GM13976 (cell line): ENCODE results near the gene ARHGEF26.

ENCODE experiments used
- DNase-seq: peaks from one replicate; pipeline ENCODE4 v3.0.0; 2012; ENCODE audit warnings: low spot score
- in situ Hi-C: fragments of 300-500 bp; cut with MboI; formaldehyde crosslinking; loops from one replicate; pipeline ENCODE4 v1.12.0; 2022; ENCODE audit warnings: low sequenced_read_pairs, mixed read lengths, inconsistent platforms; ENCODE audit not compliant: unreplicated experiment
- TF ChIP-seq, protein P1 (sequence below): IDR thresholded peaks from 2 replicates; pipeline ENCODE4 v1.5.1; 2012; ENCODE audit warnings: borderline replicate concordance, mild to moderate bottlenecking; ENCODE audit not compliant: insufficient read depth; ENCODE audit errors: extremely low read depth, missing control alignments, control extremely low read depth

The ARHGEF26 gene

GRCh38 chr3:154101250-154101649 is 19.9 kb upstream of the ARHGEF26 start:
- no peak for DNase-seq
- TF ChIP-seq, protein P1, sequence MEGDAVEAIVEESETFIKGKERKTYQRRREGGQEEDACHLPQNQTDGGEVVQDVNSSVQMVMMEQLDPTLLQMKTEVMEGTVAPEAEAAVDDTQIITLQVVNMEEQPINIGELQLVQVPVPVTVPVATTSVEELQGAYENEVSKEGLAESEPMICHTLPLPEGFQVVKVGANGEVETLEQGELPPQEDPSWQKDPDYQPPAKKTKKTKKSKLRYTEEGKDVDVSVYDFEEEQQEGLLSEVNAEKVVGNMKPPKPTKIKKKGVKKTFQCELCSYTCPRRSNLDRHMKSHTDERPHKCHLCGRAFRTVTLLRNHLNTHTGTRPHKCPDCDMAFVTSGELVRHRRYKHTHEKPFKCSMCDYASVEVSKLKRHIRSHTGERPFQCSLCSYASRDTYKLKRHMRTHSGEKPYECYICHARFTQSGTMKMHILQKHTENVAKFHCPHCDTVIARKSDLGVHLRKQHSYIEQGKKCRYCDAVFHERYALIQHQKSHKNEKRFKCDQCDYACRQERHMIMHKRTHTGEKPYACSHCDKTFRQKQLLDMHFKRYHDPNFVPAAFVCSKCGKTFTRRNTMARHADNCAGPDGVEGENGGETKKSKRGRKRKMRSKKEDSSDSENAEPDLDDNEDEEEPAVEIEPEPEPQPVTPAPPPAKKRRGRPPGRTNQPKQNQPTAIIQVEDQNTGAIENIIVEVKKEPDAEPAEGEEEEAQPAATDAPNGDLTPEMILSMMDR = no peak
- in situ Hi-C loops = no loop called here

DNA sequence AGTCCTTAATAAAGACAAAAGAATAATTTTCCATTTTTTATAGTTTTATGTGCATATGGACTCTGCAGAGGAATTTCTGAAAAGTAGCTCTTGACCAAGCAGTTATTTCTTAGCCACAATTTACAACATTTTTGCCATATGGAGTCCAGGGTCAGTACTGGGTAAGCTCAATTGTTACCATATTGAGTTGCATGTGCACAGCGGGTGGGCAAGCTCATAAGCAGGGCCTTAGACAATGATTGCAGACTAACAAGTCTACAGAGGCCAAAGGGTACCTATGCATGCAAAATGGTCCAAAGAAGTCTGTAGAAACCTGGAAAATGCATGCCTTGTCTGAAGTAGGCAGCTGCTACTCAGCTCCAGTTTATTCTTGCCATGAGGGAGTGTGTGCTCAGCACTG is 19.0 kb upstream of the ARHGEF26 start:
- DNase-seq = no peak
- in situ Hi-C loops = no loop called here

DNA sequence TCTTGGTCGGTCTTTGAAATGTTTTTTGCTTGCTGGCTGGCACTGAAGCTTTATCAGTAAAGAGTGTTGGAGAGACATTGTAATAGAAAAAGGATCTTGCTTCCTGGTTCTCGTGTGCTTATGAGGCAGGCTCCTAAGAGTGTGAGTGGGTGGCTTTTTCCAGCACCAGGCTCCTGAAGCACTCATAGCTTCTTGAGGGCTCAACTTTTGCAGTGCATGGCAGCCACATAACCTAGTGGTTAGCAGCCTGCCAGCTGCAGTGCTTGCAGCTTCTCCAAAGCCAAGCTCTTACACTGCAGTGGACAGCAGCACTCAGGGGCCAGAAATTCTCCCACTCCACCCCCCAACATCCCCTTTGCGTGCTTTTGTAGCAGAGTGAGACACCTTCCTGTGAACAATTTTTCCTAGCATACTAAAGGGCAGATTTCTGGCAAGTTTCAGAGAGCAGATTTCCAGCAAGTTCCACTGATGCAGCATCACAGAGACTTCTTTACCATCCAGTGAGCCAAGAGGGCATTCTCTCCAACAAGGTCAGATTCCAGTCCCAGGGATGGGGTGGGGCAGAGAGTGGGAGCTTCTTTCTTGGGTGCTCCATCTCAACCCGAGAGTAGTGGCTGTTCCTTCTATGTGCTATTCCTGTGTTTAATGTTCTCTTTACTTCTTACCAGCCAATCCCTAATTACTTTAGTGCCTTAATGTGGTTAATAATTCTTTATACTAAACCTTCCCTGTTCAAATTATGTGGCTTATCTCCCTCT is 15.8 kb upstream of the ARHGEF26 start:
- no peak for DNase-seq

More for the DNA sequence above, 19.0 kb upstream of the ARHGEF26 start:
- TF ChIP-seq, protein P1 = no peak

DNA sequence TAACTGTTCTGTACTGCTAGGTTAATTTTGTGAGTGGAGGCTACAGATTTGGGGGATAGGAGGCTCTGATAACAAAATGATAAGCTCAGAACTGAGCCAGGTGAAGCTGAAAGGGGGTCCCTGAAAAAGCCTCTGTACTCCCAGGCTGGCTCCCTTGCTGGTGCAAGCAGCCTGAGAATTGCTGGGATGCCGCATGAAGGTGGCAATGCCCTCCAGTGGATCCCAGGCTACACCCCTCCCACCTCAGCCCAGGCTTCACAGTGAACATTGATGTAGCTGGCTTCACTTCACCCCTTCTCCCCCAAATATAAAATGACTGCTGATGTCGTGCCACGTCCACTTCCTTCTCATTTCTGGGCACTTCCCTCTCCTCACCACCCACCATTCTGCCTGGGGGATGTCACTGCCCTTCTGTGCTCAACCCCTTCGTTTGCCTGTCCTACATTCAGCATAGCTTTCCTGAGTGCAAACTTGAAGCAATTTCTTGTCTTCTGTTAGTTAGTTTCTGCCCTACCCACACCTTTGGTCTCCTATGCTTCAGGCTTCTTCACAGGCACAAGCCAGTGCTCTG is 9.7 kb upstream of the ARHGEF26 start:
- no peak for DNase-seq
- in situ Hi-C loops = no loop called here
- TF ChIP-seq, protein P1 = no peak

More for the DNA sequence above, 15.8 kb upstream of the ARHGEF26 start:
- TF ChIP-seq, protein P1 = no peak
- in situ Hi-C loops = no loop called here

GRCh38 chr3:154112146-154112852 is 8.9 kb upstream of the ARHGEF26 start:
- in situ Hi-C loops = no loop called here
- no peak for DNase-seq
- TF ChIP-seq, protein P1 = no peak

DNA sequence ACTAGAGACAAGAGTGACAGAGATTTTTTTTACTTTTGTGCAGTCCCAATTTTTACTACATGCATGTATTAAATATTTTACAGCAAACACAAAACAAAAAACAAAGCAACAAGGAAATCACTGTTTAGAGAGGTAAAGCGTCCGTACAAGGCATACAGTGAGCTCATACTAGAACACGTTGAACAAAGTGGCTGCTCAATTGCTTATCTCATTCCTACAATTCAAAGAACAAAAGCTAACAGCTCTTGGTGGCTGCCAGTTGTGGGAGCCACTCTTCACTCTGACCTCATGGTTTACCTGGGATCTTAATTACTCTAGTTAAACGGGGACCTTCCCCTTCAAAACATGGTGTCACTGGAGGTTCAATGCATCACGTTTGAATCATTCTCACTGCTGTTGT is 7.6 kb upstream of the ARHGEF26 start:
- in situ Hi-C loops = no loop called here
- TF ChIP-seq, protein P1 = no peak
- DNase-seq = no peak
